ENCODE data around the gene GNRH2.
"Not testable (repeated sequence)": the region's sequence is repeated elsewhere in the genome, so short reads cannot be mapped to it uniquely, and the experiment has no call there.

GNRH2 gene

DNA sequence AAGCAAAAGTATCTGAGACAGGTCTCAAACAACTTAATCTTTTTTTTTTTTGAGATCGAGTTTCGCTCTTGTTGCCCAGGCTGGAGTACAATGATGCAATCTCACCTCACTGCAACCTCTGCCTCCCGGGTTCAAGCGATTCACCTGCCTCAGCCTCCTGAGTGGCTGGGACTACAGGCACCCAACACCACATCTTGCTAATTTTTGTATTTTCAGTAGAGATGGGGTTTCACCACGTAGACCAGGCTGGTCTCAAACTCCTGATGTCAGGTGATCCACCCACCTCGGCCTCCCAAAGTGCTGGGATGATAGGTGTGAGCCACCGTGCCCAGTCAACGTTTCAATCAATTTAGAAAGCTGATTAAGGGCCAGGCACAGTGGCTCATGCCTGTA is 29.8 kb downstream of the GNRH2 start:
- DNase-seq (ENCODE audit: low read depth in 2 of 2): not testable (repeated sequence)

DNA sequence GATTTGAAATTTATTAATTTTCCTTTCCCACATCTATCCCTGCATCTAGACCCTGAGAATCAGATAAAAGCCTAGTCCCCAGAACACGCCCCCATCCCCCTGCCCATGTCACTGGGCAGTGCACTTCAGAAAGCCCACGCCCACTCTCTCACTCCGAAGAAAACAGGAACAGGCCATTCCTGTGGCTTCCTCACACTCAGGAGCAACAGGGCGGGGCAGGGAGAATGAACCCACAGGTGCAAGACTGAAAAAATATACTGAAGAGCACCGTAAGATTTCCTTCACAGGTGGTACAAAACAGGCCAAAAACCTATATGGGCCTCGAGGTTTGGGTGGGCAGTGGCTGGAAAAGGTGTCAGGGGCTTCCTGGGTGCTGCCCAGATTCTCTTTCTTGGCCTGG is 31.4 kb downstream of the GNRH2 start:
- no peak for DNase-seq (ENCODE audit: low read depth in 2 of 2)

DNA sequence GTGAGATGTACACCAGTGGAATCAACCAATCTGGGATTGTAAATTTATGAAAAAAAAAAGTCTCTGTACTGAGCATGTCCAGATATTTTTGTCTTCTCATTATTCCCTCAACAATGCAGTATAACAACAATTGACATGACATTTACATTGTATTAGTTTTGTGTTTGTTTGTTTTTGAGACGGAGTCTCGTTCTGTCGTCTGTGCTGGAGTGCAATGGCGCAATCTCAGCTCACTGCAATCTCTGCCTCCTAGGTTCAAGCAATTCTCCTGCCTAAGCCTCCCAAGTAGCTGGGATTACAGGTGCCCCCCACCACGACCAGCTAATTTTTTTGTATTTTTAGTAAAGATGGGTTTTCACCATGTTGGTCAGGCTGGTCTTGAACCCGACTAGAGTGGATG is 31.9 kb downstream of the GNRH2 start:
- not testable (repeated sequence) for DNase-seq (ENCODE audit: low read depth in 2 of 2)

DNA sequence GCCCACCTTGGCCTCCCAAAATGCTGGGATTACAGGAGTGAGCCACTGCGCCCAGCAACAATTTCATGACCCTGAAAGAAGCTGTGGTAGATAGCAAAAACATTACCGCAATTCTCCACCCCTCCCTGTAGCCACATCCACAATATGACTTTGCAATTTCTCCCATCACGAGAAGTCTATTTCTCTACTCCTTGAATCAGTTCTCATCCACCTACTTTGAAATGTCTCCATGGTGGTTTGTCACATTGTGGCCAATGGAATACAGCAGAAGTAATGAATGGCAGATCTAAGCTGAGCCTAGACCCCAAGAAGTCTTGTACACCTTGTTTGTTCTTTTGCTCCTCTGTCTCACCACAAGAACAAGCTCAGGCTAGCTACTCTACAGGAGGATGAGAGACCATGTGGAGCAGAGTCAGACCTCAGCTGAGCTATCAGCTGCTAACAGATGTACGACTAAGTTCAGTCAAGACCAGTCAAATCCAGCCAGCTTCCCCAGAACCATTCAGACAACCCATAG is 34.3 kb downstream of the GNRH2 start:
- DNase-seq (ENCODE audit: low read depth in 2 of 2): no peak

DNA sequence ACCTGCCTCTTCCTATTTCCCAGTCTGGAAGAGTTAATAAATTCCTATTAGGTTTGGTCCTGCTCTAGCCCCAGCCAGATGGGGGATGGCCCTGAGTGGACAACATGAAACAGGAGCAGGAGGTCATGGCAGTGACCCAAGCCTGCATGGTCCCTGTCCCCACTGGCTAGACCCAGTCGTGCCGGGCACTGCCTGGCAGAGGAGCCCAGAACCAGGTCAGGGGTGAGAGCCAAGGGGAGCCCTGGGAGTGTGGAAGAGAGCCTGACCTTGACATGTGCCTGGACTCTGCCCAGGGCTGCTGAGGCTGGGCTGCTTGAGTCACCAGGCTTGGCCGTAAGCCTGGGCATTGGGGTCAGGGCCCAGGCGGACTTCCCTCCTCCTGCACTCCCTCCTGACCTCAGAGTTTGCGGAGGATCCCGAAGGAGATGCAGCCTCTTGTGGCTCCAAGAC is 37.5 kb downstream of the GNRH2 start:
- DNase-seq (ENCODE audit: low read depth in 2 of 2): no peak

DNA sequence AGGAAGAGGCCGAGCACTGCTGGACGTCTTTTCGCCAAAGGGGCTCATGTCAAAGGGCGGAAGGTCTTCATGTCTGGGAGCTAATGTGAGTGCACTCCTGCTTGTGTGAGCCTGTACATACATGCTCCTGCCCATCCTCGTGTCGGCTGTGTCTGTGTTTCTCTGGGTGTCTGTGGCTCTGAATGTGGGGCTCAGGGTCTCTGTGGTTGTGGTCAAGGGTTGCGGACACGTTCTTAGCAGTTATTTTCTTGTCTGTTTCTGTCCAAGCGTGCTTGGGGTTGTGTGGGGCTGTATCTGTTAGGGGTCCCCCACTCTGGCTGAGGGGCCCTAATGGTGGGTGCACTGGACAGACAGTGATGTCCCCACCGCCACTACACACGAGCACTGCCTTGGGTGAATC is 38.2 kb downstream of the GNRH2 start:
- no peak for DNase-seq (ENCODE audit: low read depth in 2 of 2)

DNA sequence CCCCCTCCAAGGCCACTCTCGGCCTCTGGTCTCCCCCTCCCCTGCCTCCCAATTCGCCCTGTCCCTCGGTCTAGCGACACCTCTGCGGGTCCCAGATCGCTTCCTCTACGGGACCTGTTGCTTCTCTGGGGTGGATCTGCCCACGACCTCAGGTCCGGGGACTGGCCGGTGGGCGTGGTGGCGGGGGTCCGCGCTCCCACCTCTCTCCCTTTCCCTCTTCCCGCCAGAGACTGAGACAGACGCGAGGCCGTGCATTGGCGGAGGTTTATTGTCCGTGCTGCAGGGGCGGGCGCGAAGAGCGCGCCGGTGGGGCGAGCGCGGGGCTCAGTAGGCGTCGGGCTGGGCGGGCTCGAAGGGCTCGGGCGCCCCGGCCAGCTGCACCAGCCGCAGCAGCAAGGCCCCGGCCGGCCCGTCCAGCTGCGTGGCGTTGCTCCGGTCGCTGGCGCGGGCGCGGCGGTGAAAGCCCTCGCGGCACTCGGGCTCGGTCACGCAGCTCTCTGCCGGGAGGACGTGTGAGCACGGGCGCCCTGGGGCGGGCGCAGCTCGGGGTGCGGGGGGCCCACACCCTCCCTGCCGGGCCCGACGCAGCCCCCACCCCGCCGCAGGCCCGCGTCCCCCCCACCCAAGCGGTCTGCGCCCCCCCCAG is 39.0 kb downstream of the GNRH2 start:
- no peak for DNase-seq (ENCODE audit: low read depth in 2 of 2)

DNA sequence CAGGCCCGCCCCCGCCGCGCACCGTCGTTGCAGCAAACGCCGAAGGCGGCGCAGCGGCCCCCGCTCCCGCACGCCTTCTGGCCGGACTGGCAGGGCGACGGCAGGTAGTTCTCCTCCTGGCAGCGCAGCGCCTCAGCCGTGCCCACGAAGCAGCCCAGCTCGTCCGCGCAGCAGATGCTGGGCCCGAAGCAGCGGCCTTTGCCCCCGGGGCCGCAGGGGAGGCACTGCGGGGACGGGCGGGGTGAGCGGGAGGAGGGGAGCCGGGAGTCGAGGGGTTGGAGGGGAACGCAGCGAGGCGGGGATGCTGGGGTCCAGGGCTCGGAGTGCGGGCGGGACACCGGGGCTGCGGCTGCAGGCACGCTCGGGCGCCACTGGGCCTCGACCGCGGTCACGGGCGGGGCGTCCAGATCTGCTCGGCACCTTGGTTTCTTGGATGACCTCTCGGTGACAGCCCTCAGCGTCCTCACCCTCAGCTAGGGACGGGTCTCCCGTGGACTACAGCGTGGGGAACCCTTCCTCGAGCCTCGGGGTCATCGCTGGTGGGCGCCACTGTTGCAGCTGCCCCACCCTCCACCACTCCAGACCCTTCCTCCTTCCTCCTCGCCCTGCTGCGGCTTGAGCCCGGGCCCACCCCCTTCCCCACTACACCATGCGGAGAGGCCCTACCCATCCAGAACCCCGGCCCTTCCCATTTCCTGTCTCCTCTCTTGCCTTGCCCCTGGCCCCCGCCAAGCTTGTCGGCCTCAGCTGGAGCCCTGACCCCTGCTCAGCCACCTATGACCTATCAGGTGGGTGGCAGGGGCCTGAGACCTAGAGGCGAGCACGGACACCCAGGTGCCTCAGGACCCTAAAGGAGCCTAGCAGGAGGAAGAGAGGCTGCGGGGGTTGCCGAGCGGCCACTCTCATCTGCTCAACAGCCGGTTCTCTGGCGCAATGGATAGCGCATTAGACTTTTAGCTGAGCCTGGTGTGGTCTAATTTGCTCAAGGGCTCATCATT is 39.8 kb downstream of the GNRH2 start:
- DNase-seq (ENCODE audit: low read depth in 2 of 2): no peak

DNA sequence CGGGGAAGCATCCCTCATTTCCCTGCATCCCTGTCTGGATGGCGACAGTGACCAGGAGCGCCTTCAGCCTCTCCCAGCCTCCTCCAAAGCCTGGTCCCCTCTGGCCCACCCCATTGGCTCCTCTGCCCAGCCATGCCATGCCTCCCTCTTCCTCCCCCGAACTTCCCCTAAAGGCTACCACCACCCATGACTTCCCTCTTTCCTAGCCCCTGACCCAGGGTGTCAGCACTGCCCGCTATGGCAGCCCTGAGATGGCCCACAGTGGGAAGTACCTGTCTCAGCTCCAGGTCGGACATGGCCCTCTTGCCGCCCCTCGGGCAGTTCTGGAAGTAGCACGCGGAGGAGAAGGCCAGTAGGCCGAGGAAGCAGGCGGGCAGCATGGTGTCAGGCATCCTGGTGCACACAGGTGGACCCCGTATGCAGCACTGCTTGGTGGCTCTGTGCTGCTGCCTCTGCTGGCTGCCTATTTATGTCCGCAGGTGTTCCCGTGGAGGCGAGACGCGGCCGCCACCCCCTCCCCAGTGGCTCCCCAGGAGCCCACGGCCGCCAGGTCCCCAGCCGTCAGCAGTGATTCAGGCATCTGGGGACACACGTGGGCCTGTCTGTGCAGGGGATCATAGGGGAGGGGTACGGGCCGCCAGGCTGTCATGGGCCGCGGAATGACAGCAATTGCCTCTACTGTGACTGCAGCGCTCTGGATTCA is 41.0 kb downstream of the GNRH2 start, which contains the start of gene AVP:
Gene AVP, minus strand, starts transcription at position 442 of the 703 bp plus-strand sequence. Its CDS starts 50 bp downstream, at position 392.
- DNase-seq (ENCODE audit: low read depth in 2 of 2): no peak

DNA sequence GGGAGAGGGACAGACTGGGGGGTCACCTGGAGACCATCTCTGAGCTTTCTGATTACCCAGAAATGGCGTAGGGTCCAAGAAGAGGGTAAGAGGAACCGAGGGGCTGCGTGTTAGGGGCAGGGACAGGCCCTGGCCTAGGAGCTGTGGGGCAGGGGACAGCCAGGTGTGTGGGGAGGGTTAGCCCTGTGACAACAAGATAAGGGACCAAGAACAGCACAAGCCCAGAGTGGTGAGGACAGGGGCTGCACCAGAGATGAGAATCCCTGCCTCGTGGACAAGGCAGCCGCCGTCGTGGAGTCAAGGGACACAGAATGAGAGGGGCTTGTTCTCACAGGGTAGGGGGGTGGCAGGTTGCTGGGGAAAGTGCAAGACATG is 41.6 kb downstream of the GNRH2 start:
- no peak for DNase-seq (ENCODE audit: low read depth in 2 of 2)

DNA sequence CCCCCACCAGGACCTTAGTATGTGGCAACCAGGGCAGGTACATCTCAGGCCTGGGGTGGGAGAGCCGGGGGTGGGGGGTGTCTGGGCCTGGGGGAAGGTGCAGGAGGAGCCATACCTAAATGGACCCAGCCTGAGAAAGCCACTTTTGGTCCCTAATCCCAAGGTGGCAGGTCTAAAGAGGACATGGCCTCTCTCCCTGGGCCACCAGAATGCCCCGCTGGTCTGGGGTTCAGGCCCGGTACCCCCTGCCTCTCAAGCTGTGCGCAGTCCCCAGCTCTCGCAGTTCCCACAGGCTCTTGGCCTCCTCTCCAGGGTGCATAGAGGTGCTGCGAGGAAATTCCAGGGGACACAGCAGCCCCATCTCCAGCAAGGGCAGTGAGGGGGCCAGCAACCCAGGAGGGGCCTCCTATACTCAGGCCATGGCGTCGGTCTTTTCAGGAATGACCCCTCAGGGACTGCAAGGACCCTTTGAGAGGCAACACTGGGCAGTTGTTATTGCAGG is 42.2 kb downstream of the GNRH2 start:
- DNase-seq (ENCODE audit: low read depth in 2 of 2): no peak

DNA sequence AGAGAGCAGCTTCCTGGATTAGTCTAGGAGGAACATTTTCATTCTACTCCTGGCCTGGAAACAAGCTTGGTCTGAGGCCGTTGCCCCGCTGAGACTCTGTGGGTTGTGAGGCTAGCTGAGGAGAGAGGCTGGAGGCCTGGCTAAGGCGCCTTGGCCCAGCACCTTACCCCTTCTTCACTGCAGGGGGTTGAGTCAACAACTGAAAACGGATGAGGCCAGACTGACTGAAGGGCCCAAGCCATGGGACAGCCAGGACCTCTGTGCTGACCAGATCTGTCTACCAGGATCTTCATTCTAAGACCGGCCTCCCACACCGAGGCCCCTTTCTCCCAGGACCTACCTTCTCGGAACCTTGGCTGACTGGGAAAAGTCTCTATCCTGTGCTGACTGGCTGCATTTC is 44.6 kb downstream of the GNRH2 start:
- DNase-seq (ENCODE audit: low read depth in 2 of 2): no peak

DNA sequence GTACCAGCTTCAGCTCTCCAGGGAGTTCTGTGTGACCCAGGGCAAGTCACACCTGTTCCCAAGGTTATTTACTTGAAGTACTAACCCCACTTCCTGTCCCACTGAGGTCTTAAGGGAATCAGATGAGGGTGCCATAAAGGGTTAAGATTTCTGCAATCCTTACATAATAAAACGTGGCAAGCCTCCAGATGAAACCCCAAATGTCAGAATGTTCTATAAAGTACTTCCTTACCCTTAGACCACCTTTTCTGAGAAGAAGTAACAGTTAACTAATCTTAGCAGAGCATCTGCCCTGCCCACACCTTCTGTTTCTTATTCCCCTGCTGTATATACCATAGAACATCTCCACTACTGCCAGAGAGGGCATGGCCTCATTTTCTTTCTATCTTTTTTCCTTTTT is 47.1 kb downstream of the GNRH2 start:
- no peak for DNase-seq (ENCODE audit: low read depth in 2 of 2)

DNA sequence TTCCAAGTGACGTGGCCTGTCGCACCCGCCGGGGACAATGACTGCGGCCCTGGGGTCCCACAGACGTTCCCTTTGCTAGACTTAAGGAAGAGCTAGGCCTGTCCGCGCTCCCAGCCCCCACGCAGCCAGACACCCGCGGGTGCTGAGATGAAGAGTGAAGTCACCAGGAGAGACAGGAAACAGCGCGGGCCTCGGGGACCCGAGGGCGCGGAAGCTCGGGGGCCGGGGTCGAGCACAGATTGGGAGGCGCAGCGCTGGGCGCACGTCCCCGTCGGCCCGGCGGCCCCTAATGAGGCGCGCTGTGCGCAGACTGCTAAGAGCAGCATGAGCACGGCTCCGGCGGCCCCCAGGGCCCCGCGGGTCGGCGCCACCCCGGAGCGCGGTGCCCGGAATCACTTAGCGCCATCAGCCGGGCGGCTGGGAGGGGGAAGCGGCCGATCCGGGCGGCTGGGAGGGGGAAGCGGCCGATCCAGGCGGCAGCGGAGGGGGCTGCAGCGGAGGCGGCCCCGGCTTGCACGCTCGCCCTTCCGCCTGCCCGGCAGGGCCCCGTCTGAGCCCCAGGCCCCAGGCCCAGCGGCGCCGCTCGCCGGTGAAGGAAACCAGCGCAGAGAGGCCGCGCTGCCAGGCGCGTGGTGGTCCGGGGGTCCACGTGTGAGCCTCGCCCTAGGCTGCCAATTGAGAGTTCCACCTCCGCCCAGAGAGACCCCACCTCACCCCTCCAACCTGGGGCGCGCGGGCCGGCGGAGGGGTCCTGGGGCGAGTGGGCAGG is 49.4 kb downstream of the GNRH2 start:
- DNase-seq (ENCODE audit: low read depth in 2 of 2): peak in 1 of 2 donors; percentile 40

DNA sequence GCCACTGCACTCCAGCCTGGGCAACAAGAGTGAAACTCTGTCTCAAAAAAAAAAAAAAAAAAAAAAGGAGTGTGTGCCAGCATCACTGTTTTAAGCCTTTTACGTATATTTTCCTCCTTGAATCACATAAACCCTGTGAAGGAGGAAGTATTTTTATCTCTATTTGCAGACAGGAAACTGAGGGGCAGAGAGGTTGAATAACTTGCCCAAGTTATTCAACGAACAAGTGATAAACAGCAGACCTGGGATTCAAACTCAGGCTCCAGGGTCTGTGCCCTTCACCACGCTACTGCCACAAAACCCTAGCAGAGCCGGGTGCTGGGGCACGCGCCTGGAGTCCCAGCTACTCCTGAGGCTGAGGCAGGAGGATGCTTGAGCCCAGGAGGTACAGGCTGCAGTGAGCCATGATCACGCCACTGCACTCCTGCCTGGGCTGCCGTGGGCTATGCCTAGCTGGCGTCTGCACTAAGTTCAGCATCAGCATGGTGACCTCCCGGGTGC is 50.5 kb downstream of the GNRH2 start:
- DNase-seq (ENCODE audit: low read depth in 2 of 2): no peak

DNA sequence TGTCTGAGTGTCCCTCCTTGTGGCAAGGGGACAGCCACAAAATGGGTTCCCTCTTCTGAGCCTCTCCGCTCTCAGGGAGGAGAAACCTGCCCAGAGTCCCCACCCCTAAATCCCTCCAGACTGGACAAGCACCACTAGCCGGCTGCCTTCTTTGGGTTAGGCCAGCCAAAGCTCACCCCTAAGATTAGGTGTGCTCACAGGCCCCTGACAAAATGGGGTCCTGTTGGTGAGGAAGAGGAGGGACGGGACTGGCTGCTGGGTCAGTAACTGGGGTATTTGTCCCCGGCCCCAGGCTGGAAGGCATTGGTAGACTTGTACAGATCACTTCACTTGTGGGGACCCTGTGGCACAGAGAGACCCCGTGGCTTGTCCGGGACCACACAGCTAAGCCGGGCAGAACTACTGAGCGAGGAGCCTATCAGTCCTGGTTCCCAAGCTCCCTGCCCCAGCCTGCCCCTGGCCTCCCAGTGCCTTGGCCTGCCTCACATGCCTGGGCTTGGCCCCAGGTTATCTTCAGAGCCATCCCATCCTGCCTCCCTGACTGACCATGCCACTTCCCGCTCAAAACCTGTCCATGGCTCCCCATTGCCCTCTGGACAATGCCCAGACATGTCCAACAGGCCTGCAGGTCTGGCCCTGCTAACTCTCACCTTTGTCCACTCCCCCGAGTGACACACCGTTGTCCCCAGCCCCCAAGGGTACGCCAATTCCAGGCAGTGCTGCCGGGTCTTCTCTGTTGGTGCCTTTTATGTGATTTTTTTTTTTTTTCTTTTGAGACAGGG is 51.6 kb downstream of the GNRH2 start:
- DNase-seq (ENCODE audit: low read depth in 2 of 2): no peak

Measured in stimulated activated CD8-positive, alpha-beta memory T cell treated with anti-CD3 and anti-CD28 coated beads, Interleukin-7, amount 100 ng/mL, for 4 hours (primary cell).